GM21390 (cell line): ENCODE data around the gene DTNBP1.
"Not testable (repeated sequence)": the region's sequence is repeated elsewhere in the genome, so short reads cannot be mapped to it uniquely, and the experiment has no call there.

ENCODE experiments used
- ATAC-seq: cut with Tn5 transposase; IDR thresholded peaks from one replicate; pipeline ENCODE4 v1.9.1; 2021; ENCODE audit not compliant: unreplicated experiment

DTNBP1 gene

DNA sequence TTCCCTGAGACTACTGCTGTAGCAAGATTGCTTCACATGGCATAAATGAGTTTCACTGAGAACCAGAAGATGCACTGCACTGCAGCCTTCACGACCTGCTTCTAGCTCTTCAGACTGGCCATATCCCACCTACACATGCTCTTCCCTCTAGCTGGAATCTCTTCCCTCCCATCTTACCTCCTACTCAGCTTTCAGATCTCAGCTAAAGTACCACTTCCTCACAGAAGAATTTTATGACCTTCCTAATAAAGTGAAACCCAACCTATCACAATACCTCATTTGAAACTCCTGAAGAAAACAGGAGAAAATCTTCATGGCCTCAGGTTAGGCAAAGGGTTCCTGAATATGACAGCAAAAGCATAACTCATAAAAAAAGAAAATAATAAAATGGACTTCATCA, 99.9 kb downstream of the DTNBP1 start:
- no peak for ATAC-seq

DNA sequence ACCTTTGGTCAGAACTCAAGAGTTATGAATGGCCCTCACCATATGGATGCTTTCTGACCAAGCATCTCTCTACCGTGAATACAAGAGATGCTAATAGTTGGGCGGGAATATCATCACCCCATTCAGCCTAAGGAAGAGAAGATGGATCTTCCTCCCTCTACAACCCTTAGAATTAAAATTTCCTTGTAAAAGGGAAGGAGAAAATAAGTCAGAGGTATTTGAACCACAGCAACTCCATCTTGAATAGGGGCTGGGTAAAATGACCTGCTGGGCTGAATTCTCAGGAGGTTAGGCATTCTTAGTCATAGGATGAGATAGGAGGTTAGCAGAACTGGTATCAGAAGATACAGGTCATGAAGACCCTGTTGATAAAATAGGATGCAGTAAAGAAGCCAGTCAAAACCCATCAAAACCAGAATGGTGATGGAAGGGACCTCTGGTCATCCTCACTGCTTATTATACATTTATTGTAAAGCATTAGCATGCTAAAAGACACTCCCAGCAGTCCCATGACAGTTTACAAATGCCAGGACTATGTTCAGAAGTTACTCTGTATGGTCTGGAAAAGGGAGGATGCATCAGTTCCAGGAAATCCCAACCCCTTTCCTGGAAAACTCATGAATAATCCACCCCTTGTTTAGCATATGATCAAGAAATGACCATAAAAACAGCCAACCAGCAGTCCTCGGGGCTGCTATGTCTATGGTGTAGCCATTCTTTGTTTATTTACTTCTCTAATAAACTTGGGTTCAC, 101.2 kb downstream of the DTNBP1 start:
- ATAC-seq: no peak

DNA sequence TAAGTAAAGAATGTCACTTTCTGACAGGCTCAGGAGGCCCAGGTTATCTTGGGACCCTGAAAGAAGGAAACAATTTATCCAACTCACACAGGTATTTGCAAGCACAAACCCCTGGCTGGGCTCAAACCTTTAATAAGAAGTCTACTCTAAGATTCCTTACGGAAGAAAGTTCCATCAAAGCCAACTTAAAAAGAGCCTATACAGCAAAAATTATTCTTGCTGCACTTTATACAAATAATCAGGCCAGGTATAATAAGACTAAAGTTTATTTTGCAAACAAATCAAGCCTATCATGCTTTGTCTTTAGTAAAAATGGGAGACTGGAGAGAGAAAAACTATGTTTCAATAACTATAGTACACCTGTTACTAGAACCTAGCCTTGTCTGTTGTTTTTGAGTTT, 102.1 kb downstream of the DTNBP1 start:
- no peak for ATAC-seq

DNA sequence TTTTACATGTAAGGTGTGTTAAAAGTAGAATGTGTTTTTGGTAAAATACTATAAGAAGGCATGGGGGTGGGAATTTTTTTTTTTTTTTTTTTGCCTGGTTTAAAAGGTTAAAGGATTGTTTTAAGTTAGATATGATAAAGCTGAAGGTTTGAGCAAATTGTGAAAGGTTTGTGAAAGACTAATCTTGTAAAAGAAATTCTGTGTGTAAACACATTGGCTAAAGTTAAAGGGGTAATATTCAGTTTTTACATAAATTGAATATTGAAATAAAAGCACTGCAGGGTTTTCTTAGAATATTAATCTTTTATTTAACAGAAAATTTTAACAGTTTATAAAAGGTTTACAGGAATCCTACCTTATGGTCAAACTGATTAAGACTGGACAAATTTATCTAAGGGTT, 105.7 kb downstream of the DTNBP1 start:
- no peak for ATAC-seq

DNA sequence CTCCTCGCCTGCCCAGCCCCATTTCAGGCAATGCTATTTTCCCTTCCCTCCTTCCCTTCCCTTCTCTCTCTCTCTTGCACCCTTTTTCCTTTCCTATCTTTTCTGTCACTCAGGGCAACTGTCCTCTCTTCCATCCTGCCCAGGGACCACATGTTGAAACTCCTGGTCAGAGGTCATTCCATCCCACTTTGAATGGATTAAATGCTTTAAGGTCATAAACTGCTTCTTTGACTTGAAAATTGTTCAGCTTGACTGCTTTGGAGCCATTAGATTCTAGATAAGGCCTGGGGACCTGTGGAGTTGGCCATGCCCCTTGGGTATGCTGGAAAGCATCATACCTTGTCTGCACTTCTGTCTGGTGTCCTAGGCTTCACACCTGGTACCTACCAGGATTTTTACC, 106.1 kb downstream of the DTNBP1 start:
- no peak for ATAC-seq

DNA sequence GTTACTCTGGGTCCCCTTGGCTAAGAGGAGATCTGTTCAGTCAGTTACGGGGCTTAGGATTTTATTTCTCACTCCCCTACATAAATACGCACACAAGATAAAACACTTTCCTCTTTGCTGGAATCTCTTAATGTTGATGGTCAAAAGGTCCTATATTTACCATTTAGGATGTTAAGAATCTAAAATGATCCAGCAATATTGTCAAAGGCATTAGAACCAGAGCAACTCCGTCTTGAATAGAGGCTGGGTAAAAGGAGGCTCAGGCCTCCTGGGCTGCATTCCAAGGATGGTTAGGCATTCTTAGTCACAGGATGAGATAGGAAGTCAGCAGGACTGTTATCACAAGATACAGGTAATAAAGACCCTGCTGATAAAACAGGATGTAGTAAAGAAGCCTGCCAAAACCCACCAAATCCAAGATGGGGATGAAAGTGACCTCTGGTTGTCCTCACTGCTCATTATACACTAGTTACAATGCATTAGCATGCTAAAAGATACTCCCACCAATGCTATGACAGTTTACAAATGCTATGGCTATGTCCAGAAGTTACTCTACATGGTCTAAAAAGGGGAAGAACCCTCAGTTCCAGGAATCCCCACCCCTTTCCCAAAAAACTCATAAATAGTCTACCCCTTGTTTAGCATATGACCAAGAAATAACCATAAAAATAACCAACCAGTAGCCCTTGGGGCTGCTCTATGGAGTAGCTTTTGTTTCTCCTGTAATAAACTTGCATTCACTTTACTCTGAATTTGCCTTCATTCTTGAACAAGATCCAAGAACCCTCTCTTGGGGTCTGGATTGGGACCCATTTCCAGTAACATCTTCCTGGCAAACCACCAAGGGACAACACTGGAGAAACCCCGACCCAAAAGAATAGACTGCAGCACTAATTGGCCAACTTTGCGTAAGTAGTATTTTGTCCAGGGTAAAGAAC, 107.5 kb downstream of the DTNBP1 start:
- no peak for ATAC-seq

DNA sequence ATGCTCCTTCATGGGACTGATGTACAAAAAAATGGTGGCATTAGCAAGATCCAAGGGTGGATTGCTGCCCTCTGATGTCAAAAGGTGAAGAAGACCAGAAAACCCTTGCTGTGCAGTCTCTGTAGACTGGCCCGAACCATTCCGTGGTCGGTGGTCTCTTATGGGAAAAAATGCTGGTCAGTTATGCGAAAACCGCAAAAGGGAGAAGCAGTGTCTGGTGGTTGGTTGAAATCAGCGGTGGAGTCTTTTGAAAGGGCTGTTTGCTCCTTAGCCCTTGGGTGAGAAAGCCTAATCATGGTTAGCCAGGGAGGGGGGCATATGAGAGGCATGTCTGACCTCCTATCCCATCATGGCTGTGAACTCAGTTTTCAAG, 108.1 kb downstream of the DTNBP1 start:
- no peak for ATAC-seq

DNA sequence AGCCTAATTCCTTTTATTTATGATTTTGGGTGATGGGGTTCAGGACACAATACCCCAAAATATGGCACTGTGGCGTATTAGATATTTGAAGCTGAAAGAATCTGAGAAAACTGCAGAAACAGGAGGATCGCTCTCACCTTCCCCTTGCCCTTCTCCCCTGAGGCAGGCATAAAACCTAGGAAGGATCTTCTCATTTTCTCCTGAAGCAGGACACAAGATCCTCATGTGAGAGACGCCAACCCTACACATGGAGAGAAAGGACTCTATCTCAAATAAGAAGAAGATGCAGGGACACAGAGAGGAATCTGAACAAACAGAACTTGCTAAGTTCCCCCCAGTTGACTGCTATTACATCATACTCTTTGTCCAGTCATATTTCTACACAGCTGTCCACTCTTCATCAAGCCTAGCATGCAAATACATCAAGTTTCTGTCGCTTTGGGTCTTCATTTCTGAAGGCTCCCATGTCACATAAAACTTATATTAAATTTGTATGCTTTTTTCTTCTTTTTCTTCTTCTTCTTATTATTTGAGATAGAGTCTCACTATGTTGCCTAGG, 109.0 kb downstream of the DTNBP1 start:
- ATAC-seq: no peak

DNA sequence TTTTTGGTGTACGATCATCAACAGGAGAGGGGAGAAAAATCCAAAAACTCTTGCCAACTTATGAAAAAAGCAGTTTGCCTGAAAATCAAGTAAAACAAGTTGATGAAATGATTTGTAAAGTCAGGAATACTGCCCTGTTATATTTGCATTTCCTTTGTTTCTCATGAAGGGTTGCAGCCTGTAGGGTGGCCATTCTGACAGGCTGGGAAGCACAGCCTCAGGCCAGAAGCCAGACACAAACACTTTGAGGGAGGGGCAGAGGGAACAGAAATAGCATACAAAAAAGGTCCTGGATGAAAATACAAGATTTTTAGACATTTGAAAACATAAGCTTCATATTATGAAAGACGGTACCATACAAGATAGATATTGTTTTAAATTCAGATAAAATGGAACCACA, 109.8 kb downstream of the DTNBP1 start:
- ATAC-seq: no peak

DNA sequence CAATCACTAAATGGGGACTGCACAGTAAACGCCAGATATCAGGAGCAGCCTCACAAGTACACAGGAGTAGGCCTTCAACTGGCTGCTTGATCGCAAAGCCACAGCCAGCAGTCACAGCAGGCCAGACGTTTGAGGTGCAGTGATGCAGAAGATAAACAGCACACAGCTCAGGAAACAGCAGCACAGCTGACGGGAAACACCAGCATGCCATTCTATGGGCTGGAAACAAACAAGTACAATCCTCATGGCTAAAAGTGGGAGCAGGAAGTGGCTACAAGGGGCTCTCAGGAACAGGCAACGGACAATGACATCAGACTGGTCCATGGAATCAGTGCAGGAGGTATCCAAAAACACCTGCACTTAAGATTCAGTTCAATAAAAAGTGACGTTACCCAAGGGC, 111.0 kb downstream of the DTNBP1 start:
- ATAC-seq: no peak

DNA sequence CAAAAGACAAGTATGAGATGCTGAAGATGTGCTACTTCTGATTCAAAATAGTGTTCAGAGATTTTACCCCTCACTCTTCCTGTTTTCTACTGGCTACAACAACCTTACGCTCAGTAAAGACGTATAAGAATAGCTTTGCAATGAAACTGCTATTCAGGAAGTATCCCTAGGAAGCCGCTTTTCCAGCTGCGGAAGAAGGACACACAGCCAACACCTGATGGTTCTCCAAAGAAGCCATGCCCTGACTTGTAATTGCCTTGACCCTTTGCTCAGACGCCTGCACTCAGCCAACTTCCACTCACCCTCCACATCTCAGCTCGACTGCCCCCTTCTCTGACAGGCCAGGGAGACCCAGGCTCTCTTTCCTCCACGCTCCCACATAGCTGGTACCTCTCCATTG, 111.6 kb downstream of the DTNBP1 start:
- no peak for ATAC-seq

DNA sequence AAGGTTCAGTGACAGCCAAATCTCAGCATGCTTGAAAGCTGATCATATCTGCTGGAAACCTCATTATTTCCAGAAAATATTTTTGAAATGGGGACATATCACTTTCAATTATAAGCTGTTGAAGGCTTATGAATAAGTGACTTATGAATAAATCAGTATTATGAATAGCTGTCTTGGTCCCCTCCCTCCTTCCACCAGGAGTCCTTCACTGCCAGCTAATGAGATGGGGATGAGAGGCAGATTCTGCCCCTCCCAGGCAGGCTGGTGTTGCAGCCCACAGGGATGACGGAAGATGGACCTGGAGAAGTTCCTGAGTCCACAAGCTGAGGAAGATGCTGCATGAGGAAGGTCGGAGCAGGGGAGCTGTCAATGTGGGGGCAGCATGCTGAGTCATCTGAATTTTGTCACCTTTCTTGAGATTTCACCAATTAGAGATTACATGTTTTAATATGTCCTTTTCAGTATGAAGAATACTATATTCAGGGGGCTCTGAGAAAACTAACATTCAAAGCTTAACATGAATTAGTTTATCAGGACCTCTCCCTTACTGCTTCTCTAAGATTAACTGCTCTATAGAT, 112.2 kb downstream of the DTNBP1 start:
- ATAC-seq: no peak

DNA sequence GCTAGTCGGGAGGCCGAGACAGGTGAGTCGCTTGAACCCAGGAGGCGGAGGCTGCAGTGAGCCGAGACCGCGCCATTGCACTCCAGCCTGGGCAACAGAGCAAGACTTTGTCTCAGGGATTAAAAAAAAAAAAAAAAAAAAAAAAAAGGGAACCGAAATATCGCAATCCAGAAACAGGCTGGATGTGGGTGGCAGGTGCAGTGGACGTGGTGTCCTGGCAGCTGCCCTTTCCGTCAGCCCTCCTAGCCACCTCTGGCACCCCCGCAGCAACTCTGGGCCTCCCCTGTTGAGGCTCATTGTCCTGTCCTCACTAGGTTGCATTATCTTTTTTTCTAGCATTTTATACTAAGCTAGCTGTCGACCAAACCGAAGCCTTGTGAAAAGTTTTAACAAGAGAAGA, 113.5 kb downstream of the DTNBP1 start:
- no peak for ATAC-seq

DNA sequence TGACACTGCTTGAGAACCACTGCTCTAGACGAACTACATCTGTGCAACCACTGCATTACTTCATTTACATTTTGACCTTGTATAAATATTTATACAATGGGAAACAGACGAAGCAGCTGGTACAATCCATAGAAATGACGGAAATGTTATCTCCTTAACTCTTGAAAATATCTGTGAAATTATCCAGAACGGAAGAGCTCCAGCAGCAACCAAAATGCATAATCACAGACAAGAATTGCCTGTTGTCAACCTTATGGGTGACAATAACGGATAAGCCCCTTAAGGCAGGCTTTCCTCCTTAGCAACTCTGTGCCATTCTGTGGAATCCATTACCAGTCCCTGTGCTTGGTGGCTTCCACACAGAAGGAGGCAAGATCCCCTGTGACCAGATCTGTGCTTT, 115.4 kb downstream of the DTNBP1 start:
- ATAC-seq: no peak

DNA sequence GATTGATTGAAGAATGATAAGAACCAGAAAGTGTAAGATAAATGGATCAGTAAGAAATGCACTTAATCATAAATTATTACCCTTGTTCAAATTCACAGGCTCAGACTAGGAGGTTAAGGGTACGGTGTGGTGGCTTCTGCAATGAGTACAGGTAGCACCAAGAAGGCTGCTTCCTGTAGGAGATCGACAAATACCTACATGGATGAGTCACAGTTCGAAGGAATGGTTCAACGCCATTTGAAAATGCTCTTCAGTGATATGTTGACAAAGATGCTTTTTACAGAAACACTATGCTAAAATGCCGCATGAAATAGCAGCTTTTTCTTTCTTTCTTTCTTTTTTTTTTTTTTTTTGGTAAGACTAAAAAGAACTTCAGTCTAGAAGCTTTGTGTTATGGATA, 116.2 kb downstream of the DTNBP1 start:
- ATAC-seq: no peak

DNA sequence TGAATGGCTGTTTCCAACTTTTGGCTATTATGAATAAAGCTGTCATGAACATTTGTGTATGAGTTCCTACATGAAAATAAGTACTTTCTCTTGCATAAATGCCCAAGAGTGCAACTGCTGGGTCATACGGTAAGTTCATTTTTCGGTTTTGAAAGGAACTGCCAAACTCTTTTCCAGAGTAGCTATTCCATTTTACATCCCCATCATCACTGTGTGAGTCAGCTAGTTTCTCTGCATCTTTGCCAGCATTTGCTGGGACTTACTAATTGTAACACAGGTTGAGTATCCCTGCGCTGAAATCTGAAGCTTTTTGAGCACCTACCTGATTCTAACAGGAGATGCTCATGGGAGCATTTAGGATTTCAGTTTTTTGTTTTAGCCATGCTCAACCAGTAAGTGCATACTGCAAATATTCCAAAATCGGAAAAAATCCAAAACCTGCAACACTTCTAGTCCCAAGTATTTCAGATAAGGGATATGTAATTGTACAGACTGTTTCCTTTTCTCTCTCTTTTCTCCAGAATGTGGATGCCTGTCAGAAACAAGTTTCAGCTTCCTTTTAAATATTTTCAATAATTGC, 118.4 kb downstream of the DTNBP1 start:
- ATAC-seq: no peak

DNA sequence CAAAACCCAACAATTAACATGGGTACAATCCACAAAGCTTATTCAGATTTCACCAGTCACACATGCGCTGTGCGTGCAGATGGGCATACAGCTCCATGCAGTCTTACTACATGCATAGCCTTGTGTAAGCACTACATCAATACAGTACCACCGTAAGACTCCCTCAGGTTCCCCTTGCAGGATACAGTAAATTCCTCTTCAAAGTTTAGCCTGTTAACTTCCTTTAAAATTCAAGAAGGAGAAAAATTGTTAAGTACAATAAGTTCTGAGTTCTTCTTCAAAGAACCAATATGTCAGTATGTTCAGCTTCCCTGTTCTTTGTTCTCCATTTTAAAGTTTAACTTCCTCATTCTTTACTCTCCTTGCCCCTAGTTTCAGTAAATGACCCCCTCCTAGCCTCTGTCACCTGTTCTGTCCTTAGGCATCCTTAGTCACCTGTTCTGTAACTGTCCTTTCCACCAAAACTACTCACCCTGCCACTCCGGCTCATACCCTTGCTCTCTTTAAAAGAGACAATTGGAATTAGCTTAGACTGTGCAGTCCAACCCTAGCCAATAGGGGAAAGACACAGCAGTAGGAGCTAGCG, 119.4 kb downstream of the DTNBP1 start:
- not testable (repeated sequence) for ATAC-seq

DNA sequence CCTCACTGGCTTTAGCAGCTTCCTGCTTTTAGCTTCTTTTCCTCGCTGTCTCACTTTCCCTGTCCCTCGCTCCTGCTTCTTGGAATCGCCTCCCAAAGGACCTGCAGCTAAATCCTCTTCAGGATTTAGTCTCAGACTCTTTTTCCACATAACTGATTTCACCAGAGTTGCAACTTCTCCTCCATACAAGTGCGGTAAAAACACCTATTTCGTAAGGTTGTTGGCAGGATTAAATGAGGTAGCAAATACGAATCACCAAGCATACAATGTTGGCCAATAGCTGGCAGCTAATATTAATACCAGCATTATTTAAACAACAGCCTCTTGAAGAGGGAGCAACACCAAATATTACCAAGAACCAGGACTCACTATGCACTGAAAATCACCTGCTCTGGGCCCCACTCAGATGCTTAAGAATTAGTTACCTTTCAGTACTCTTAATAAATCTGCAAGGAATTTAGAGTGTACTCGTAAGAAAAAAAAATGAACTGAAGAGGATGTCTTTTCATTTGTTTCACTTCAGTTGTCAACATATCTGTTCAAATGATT, 123.0 kb downstream of the DTNBP1 start:
- no peak for ATAC-seq

DNA sequence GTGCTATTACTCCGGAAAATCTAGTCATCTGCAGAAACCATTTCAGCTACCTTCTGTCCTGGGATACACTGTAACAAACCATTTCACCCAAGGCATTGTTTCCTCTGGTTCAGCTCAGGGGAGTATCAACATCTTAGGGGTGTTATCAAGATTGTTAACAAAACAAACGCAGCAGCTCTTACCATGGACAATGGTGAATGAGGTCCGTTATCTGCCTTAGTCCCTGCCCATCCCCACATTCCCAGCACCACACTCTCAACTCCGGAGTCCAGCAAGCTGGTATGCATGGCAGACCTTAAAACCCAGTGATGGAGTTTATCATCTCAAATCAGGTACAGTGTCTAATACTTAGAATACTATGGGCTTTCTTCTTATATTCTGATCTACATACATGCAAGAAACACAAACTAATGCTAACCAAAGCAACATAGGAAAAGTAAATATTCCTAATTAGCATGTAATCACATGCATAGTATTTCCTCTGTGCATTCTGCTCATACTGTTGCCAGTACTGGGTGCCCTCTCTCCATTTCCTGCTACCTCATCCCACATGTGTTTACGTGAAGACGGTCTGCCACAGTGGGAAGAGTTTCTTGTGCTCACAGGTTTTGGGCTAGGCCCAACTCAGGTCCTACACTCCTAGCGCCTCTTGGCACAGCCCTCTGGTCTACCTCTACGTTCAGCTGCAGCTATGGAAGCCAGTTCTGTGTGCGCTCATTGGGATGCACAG, 123.9 kb downstream of the DTNBP1 start:
- no peak for ATAC-seq

DNA sequence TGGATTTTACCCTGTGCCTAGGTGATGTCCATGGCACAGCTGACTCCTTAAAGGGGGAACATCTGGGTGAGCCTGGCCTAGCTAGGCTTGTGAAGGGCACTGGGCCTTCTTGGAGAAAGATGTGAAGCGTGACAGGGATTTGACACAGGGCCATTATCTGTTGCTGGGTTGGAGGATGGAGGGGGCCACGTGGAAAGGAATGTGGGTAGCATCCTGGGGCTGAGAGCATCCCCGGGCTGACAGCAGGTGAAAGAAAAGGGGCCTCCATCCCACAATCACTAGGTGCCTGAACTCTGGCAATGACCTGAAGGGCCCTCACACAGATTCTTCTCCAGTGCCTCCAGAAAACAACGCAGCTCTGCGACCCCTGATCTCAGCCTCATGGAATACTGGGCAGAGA, 124.7 kb downstream of the DTNBP1 start:
- ATAC-seq: no peak
